Measurements from ENCODE around the gene PTGES. TPM values are rescaled to one million over a fixed set of nuclear protein-coding genes. Genes with fewer than 3 reads are reported as not detected.
A peak's percentile ranks its signal among the peaks of the same experiment; 100 is the strongest.

Gene PTGES
- total RNA-seq, 1 donor from 2014 or later: 2.5 TPM

GRCh38 chr9:129726322-129727160 is 26.3 kb downstream of the PTGES start:
- no peaks in the 10 kb centered on the region for H3K9me3 Mint-ChIP-seq (ENCODE audit: unreplicated experiment)
- Histone ChIP-seq H2AFZ (ENCODE audit: low read depth, low read length) (peak overlapping the region; percentile 67), H4K20me1 (ENCODE audit: insufficient read depth, low read length) (no peaks in the 10 kb centered on the region), H3K27ac (ENCODE audit: low read depth, low read length) (no peak overlapping the region), H3K4me3 (ENCODE audit: insufficient read depth, low read depth, low read length) (no peak overlapping the region), H3K36me3 (ENCODE audit: insufficient read depth, low read length) (no peaks in the 10 kb centered on the region), H3K9me3 (ENCODE audit: insufficient read depth, low read depth, low read length) (no peaks in the 10 kb centered on the region), H3K4me1 (ENCODE audit: insufficient read depth, low read length) (no peaks in the 10 kb centered on the region), H3K9ac (ENCODE audit: low read length) (no peak overlapping the region), H3K79me2 (ENCODE audit: insufficient read depth, low read length) (no peaks in the 10 kb centered on the region), H3K27me3 (ENCODE audit: insufficient read depth, low read length) (peaks cover 9% of the 10 kb centered on the region), H3K4me2 (ENCODE audit: low read length) (peak overlapping the region; percentile 70)
- no peak for TF ChIP-seq EZH2 (IDR thresholded peaks at IDR 0.05; ENCODE audit: insufficient read depth, low read length)
- TF ChIP-seq, protein P1, sequence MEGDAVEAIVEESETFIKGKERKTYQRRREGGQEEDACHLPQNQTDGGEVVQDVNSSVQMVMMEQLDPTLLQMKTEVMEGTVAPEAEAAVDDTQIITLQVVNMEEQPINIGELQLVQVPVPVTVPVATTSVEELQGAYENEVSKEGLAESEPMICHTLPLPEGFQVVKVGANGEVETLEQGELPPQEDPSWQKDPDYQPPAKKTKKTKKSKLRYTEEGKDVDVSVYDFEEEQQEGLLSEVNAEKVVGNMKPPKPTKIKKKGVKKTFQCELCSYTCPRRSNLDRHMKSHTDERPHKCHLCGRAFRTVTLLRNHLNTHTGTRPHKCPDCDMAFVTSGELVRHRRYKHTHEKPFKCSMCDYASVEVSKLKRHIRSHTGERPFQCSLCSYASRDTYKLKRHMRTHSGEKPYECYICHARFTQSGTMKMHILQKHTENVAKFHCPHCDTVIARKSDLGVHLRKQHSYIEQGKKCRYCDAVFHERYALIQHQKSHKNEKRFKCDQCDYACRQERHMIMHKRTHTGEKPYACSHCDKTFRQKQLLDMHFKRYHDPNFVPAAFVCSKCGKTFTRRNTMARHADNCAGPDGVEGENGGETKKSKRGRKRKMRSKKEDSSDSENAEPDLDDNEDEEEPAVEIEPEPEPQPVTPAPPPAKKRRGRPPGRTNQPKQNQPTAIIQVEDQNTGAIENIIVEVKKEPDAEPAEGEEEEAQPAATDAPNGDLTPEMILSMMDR (IDR thresholded peaks at IDR 0.05; ENCODE audit: insufficient read depth, low read depth, low read length): peak; percentile 80
- FAIRE-seq (no peak), DNase-seq (ENCODE audit: low read depth) (peak; percentile 53)
- no peaks in the 10 kb centered on the region for H3K4me1 Mint-ChIP-seq (ENCODE audit: low read depth, unreplicated experiment)
- no peak overlapping the region for H3K27ac Mint-ChIP-seq (ENCODE audit: unreplicated experiment)
- H3K4me3 Mint-ChIP-seq (ENCODE audit: unreplicated experiment): no peak overlapping the region
- H3K27me3 Mint-ChIP-seq (ENCODE audit: low read depth, unreplicated experiment): peaks cover 35% of the 10 kb centered on the region
- H3K36me3 Mint-ChIP-seq (ENCODE audit: low read depth, unreplicated experiment): no peaks in the 10 kb centered on the region

DNA sequence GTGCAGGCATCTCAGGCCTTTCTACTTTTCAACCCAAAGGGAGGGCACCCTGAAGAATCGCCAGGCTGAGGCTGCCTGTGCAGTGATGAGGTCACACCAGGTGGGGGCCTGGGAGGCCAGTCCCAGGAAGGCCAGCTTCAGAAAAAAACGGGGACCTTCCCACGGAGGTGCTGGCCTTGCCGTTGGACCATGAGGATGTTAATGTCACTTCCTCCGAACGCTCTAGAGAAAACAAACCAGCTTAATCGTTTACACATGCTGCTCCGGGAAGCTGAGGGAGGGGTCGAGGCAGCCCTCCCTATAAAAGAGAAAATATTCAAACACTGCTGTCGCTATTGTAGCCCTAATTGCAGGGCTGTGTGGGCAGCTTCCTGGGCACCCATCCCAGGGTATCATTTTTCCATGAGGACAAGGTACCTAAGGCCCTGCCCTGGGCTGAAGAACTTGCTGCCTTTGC is 27.0 kb downstream of the PTGES start:
- FAIRE-seq: no peak
- Histone ChIP-seq H4K20me1 (ENCODE audit: insufficient read depth, low read length) (no peaks in the 10 kb centered on the region), H3K79me2 (ENCODE audit: insufficient read depth, low read length) (no peaks in the 10 kb centered on the region), H3K27ac (ENCODE audit: low read depth, low read length) (no peak overlapping the region), H3K4me1 (ENCODE audit: insufficient read depth, low read length) (no peaks in the 10 kb centered on the region), H3K4me2 (ENCODE audit: low read length) (no peak overlapping the region), H3K9me3 (ENCODE audit: insufficient read depth, low read depth, low read length) (no peaks in the 10 kb centered on the region), H2AFZ (ENCODE audit: low read depth, low read length) (no peak overlapping the region), H3K36me3 (ENCODE audit: insufficient read depth, low read length) (no peaks in the 10 kb centered on the region), H3K27me3 (ENCODE audit: insufficient read depth, low read length) (peaks cover 4% of the 10 kb centered on the region), H3K9ac (ENCODE audit: low read length) (no peak overlapping the region), H3K4me3 (ENCODE audit: insufficient read depth, low read depth, low read length) (no peak overlapping the region)
- DNase-seq (ENCODE audit: low read depth): no peak
- Mint-ChIP-seq H3K4me1 (ENCODE audit: low read depth, unreplicated experiment) (no peaks in the 10 kb centered on the region), H3K9me3 (ENCODE audit: unreplicated experiment) (no peaks in the 10 kb centered on the region), H3K27ac (ENCODE audit: unreplicated experiment) (no peak overlapping the region), H3K36me3 (ENCODE audit: low read depth, unreplicated experiment) (no peaks in the 10 kb centered on the region), H3K27me3 (ENCODE audit: low read depth, unreplicated experiment) (peaks cover 30% of the 10 kb centered on the region), H3K4me3 (ENCODE audit: unreplicated experiment) (no peak overlapping the region)
- TF ChIP-seq, protein P1 (IDR thresholded peaks at IDR 0.05; ENCODE audit: insufficient read depth, low read depth, low read length): no peak
